NCI-H774 (cell line): ENCODE data around the gene RNU1-1.
"Not testable (repeated sequence)": the region's sequence is repeated elsewhere in the genome, so short reads cannot be mapped to it uniquely, and the experiment has no call there.

ENCODE experiments used
- DNase-seq: peaks from one replicate; lab custom pipeline; 2025; lab: John Stamatoyannopoulos, UW

Gene RNU1-1

GRCh38 chr1:16521679-16522078 is 7.6 kb upstream of the RNU1-1 start:
- not testable (repeated sequence) for DNase-seq

- no peak for DNase-seq
Measured at GRCh38 chr1:16521288-16521583, 7.2 kb upstream of the RNU1-1 start.

- not testable (repeated sequence) for DNase-seq
Measured at GRCh38 chr1:16520435-16521287, 6.6 kb upstream of the RNU1-1 start.

- DNase-seq, result not testable (repeated sequence)
Measured at GRCh38 chr1:16519255-16519951, 5.3 kb upstream of the RNU1-1 start.

DNA sequence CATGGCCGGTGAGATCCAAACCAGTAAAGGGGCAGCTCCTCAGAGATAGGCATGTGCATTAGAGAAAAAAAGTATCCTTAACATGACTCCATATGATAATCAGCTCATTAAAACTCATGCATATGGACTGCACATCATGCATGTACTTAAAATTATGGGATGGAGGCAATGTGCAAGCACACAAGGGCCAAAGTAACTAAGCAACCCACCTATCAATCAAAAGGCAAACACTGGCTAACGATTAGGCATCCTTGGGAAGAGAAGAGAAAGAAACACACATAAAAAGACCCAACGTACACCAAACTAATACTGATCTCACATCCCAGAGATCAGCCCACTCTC is 4.8 kb upstream of the RNU1-1 start:
- not testable (repeated sequence) for DNase-seq

GRCh38 chr1:16516694-16517410 is 2.8 kb upstream of the RNU1-1 start:
- not testable (repeated sequence) for DNase-seq

DNA sequence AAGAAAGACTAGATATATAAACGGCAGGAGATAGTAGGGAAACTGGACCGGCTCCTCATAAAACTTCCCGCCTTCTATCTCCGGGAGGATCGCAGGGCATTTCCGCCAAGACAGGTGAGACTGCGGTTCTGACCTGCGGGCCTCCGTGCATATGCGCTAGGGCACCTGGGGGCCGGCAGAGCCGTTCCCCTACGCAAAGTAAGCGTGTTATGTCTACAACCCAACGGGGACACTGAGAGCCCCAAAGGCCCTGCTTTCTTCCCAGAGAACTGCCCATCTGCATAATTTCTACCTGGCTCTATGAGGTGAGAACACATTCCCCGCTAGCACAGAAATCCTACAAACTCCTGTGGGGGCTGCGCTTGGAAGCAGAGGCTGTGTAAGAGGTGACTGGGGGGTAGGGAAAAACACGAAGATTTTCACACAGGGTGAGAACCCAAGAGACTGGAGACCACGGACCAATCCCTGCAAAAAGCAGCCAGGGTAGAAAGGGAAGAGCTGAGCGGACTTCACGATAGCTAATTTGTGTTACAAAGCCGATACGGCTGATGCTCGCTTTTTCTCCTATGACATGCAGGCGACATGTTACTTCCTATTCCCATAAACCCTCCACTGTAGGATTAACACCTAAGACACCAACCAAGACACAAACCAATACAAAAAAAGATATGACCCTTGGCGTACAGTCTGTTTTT is 526 bp downstream of the RNU1-1 start:
- DNase-seq, result not testable (repeated sequence)

DNA sequence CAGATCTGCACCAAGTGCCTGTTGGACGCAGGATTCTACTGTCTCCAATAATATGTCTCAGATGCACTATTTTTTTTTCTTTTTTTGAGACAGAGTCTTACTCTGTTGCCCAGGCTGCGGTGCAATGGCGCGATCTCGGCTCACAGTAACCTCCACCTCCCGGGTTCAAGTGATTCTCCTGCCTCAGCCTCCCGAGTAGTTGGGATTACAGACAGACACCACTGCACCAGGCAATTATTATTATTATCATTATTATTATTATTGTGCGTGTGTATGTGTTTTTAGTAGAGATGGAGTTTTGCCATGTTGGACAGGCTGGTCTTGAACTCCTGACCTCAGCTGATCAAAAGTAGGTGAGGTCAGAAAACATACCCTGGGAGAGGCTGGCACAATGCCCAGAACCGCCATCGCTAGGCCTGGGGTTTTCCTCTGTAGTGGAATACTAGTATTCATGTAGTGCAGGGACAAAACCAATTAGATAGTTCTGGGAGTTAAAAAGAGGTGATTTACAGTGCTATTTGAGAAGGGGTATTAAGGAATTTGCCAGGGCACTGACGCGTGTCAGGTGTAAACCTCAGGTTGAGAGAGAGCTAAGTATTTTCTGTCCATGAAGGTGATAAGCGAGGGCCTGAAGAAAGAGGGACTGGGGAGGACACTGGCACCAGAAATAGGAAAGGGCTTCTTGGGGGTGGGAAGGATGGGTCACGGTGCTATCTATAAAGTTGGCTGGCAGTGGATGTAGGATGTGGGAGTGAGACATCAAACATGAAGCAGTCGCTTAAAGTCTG is 1.3 kb downstream of the RNU1-1 start:
- DNase-seq, result not testable (repeated sequence)

DNA sequence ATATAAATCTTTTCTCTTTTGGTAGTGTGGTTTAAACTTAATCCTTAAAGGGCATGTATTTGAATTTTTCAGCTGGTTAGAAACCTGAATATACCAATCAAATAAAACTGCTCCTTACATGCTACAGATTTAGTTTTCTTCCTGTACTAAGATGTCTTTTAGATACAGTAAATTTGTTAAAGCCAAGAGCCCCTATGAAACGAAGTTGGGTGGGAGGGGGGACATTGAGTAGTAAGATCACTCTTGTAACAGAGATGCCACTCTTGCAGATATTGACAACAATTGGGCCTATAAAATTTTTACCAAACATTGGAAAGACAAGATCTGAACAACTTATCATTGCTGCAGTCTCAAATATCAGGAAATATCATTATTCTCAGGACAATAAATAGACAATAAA is 2.2 kb downstream of the RNU1-1 start:
- not testable (repeated sequence) for DNase-seq

DNA sequence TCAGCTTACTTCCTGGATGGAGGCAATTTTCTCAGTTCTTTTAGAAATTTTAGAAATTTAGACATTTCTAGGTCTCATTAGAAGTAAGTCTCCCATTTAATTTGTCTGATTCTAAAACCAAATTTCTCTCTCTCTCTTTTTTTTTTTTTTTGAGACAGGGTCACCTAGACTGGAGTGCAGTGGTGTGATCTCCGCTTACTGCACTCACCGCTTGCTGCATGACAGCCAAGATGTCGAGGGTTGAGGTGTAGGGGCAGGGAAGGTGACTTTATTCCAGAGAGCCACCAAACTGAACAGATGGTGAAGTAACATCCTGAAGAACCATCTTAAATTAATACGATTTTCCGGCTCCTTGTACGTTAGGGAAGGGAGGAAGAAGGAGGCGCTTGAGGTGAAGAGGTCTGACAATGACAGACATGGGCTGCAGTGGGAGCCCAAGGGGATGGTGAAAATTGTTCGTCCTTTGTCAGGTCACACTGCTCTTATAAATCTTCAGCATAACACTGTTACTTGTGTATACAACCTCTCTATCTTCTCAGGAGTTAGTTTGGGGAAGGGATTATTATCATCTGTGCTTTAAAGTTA is 5.1 kb downstream of the RNU1-1 start:
- not testable (repeated sequence) for DNase-seq

DNA sequence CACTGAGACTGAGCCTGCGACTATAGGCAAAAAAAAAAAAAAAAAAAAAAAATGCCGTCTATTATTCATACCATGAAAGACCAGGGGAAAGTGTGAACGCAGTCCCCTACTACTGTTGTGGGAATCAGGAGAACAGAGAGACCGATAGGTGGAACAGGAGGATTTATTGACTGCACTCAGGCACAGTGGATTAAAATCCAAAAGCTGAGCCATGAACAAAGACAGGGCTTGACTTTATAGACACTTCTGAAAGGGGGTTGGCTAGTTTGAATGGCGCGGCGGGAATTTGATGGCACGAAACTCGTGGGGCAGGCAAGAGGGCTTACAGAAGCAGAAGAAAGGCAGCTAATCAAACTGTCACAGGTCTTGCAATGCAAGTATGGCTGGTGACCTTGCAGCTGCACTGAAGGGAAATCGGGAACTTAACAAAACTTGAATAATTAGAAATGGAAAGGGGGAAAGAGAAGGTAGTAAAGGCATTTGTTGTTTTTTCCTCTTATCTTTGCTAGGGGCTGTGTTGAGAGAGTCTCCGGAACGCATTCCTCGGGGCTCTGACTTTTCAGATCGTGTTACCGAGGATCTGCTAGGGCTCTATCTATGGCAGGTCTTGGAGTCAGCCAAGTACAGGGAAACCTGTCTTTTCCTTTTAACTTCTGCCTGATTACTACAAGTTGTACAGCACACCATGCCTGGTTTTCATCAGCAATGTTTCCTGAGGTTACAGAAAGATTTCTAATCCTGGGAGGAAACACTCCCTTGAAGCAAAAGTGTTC is 7.5 kb downstream of the RNU1-1 start:
- not testable (repeated sequence) for DNase-seq

- DNase-seq, result not testable (repeated sequence)
Measured at GRCh38 chr1:16505870-16506269, 8.2 kb downstream of the RNU1-1 start.

- DNase-seq, result no peak
Measured at GRCh38 chr1:16503494-16503893, 10.6 kb downstream of the RNU1-1 start.

GRCh38 chr1:16501446-16501845 is 12.6 kb downstream of the RNU1-1 start:
- not testable (repeated sequence) for DNase-seq

DNA sequence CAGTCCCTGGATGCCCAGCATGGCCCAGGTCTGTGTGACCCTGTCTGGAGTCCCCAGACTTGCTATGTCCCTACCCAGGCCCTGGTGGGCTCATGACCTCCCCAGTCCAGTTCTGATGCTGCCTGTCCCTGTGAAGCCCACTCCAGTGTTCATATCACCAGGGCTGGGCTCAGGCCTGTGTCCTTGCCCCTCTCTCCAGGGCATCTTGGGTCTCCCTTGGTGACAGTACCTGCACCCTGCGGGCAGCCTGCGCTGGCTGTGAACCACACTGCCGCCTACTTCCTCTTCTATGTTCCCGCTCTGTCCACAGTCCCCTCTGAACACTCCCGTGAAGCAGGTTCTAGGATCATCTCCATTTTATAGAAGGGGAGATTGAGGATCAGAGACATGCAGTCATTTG is 13.1 kb downstream of the RNU1-1 start:
- not testable (repeated sequence) for DNase-seq

GRCh38 chr1:16500466-16500865 is 13.6 kb downstream of the RNU1-1 start:
- DNase-seq, result not testable (repeated sequence)

- peak; percentile 73 for DNase-seq
Measured at GRCh38 chr1:16498573-16499413, 15.3 kb downstream of the RNU1-1 start.

GRCh38 chr1:16498047-16498446 is 16.0 kb downstream of the RNU1-1 start:
- not testable (repeated sequence) for DNase-seq

- not testable (repeated sequence) for DNase-seq
Measured at GRCh38 chr1:16497474-16497904, 16.6 kb downstream of the RNU1-1 start.
